Osteocyte (in vitro differentiated cells): Measurements from ENCODE around the gene MYT1. TPM values are rescaled to one million over a fixed set of nuclear protein-coding genes. Genes with fewer than 3 reads are reported as not detected.

Experiments
- DNase-seq: peaks from one replicate; pipeline ENCODE4 v3.0.0; 2021; ENCODE audit warnings: mixed read lengths; ENCODE audit not compliant: unreplicated experiment; ENCODE audit errors: extremely low spot score
- H3K27ac Mint-ChIP-seq: one replicate; pipeline ENCODE4 v1.8.0; 2021; ENCODE audit warnings: mild to moderate bottlenecking, mixed read lengths; ENCODE audit not compliant: unreplicated experiment
- H3K27me3 Mint-ChIP-seq: one replicate; pipeline ENCODE4 v1.8.0; 2021; ENCODE audit warnings: mixed read lengths; ENCODE audit not compliant: unreplicated experiment
- H3K36me3 Mint-ChIP-seq: one replicate; pipeline ENCODE4 v1.8.0; 2021; ENCODE audit warnings: mixed read lengths; ENCODE audit not compliant: unreplicated experiment
- H3K4me1 Mint-ChIP-seq: one replicate; pipeline ENCODE4 v1.8.0; 2021; ENCODE audit warnings: mixed read lengths; ENCODE audit not compliant: unreplicated experiment
- H3K4me3 Mint-ChIP-seq: one replicate; pipeline ENCODE4 v1.8.0; 2021; ENCODE audit warnings: mild to moderate bottlenecking, moderate library complexity, mixed read lengths; ENCODE audit not compliant: unreplicated experiment
- H3K9me3 Mint-ChIP-seq: one replicate; pipeline ENCODE4 v1.8.0; 2021; ENCODE audit warnings: mixed read lengths; ENCODE audit not compliant: unreplicated experiment
- total RNA-seq: library from RNA; stranded (reverse); gene quantifications from 2 replicates; pipeline ENCODE4 v1.2.1, GENCODE V29; 2021
- TF ChIP-seq, protein P1 (sequence below): fragments of 200-600 bp; sonication (generic); IDR thresholded peaks from 2 replicates; pipeline ENCODE4 v1.5.0; 2021; ENCODE audit warnings: antibody characterized with exemption, mild to moderate bottlenecking, moderate library complexity

Gene MYT1
- total RNA-seq, 1 donor from 2014 or later: not detected

DNA sequence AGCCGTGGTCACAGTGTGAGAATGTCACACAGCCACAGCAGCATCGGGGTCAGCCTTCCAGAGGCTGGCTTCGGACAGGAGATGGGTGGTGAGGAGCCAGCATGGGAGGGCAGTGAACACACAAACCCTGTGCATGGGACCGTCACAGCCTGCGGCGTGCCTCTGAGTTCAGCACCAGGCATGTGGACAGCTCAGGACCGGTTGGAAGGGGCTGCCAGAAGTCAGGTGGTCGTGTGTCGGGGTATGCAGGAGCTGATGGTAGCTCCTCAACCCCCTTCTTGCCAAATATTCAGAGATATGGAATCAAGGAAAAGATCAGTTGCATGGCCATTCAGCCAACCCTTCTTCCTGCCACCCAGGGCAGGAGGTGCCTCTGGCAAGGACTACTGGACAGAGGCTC lies 28.2 kb downstream of the MYT1 start:
- Mint-ChIP-seq H3K4me1 (no peaks in the 10 kb centered on the region), H3K4me3 (no peak overlapping the region), H3K9me3 (no peaks in the 10 kb centered on the region), H3K27ac (no peak overlapping the region), H3K36me3 (no peaks in the 10 kb centered on the region), H3K27me3 (peaks cover 18% of the 10 kb centered on the region)
- TF ChIP-seq, protein P1, sequence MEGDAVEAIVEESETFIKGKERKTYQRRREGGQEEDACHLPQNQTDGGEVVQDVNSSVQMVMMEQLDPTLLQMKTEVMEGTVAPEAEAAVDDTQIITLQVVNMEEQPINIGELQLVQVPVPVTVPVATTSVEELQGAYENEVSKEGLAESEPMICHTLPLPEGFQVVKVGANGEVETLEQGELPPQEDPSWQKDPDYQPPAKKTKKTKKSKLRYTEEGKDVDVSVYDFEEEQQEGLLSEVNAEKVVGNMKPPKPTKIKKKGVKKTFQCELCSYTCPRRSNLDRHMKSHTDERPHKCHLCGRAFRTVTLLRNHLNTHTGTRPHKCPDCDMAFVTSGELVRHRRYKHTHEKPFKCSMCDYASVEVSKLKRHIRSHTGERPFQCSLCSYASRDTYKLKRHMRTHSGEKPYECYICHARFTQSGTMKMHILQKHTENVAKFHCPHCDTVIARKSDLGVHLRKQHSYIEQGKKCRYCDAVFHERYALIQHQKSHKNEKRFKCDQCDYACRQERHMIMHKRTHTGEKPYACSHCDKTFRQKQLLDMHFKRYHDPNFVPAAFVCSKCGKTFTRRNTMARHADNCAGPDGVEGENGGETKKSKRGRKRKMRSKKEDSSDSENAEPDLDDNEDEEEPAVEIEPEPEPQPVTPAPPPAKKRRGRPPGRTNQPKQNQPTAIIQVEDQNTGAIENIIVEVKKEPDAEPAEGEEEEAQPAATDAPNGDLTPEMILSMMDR: no peak
- no peak for DNase-seq

DNA sequence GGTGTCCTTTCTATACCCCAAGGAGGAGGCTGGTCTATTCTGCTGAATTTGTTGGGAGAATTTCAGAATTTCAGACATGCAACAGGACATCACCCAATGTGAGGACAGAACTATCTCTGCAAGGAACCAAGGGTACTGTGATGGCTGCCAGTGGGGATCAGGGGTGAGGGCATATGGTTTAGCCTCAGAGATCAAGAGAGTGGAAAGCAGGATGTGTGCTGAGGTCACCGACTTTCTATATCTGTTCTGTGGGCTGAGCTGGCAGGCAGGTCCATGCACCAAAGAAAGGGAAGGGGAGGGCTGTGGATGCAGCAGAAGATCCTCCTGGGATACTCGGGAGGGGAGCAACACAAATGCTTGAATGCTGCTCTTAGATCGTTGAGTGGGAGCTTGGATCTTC lies 28.8 kb downstream of the MYT1 start:
- H3K36me3 Mint-ChIP-seq: no peaks in the 10 kb centered on the region
- no peak for DNase-seq
- TF ChIP-seq, protein P1: no peak
- no peak overlapping the region for H3K4me3 Mint-ChIP-seq
- H3K27ac Mint-ChIP-seq: no peak overlapping the region
- no peaks in the 10 kb centered on the region for H3K4me1 Mint-ChIP-seq
- H3K9me3 Mint-ChIP-seq: no peaks in the 10 kb centered on the region
- peaks cover 22% of the 10 kb centered on the region for H3K27me3 Mint-ChIP-seq

DNA sequence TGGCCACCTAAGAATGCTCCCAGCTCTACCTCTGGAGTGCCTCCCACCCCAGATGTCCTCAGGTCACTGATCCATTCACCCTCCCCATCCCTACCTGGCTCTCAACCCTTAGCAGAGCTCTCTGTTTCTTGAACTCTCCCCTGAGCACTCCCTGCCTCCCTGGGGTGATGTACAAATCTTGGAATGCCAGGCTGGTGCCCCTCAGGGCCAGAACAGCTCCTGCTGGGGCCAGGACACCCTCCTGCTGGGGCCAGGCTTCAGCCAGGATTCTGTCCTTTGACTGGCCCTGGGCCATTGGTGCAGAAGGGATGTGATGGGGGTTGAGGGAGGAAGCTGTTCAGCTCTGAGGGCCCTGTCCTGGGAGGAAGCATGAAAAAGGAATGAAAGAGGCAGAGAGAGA lies 30.0 kb downstream of the MYT1 start:
- Mint-ChIP-seq H3K36me3 (no peaks in the 10 kb centered on the region), H3K9me3 (no peaks in the 10 kb centered on the region), H3K27ac (no peak overlapping the region), H3K4me3 (no peak overlapping the region), H3K27me3 (peaks cover 17% of the 10 kb centered on the region), H3K4me1 (no peaks in the 10 kb centered on the region)
- TF ChIP-seq, protein P1: no peak
- no peak for DNase-seq

DNA sequence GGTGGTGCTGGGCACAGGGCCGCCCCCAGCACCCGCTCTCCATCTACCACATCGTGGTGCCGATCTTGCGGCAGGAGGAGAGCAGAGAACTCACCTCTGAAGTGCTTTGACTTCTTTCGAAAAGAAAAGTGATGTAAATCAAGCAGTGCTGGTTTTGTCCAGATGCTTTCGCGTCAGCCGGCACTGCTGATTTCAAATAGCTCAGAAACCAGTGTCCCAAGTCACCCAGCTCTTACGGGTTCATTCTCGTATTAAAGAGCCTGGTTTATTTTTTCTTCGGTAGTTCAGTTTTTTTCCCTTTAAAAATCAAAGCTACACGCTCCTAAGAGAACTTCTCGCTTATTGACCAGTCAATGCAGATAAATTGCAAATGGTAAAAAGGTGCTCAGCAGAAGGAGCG lies 32.1 kb downstream of the MYT1 start:
- Mint-ChIP-seq H3K27me3 (peaks cover 19% of the 10 kb centered on the region), H3K4me3 (no peak overlapping the region), H3K27ac (no peak overlapping the region), H3K9me3 (no peaks in the 10 kb centered on the region), H3K4me1 (no peaks in the 10 kb centered on the region), H3K36me3 (no peaks in the 10 kb centered on the region)
- DNase-seq: no peak
- TF ChIP-seq, protein P1: no peak

DNA sequence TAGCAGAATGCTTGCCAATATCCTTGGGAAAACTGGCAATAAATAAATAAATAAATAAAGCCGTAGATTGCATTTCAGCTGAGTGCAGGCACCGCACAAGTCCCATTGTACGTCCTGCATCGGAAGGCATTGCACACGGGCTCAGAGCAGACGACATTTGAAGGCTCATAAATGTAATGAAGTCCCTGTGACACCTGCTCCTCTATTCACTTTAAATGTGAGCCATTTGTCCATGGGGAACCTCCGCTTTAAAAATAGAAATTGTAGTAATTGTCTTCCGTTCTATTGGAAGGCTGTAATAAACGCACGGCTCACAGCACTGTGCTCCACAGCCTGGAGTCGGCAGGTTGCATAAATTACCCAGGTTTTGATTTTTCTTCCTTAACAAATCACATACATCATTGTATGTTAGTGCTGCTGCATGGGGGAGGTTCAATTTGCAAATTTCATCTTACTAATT lies 32.6 kb downstream of the MYT1 start:
- no peak overlapping the region for H3K4me3 Mint-ChIP-seq
- H3K4me1 Mint-ChIP-seq: no peaks in the 10 kb centered on the region
- peaks cover 19% of the 10 kb centered on the region for H3K27me3 Mint-ChIP-seq
- H3K9me3 Mint-ChIP-seq: no peaks in the 10 kb centered on the region
- DNase-seq: no peak
- no peak overlapping the region for H3K27ac Mint-ChIP-seq
- TF ChIP-seq, protein P1: no peak
- no peaks in the 10 kb centered on the region for H3K36me3 Mint-ChIP-seq
